ENCODE measurements around the gene PACS1. TPM values are rescaled to one million over a fixed set of nuclear protein-coding genes. Genes with fewer than 3 reads are reported as not detected.

The PACS1 gene
- total RNA-seq, 1 donor from 2014 or later: 121 TPM

DNA sequence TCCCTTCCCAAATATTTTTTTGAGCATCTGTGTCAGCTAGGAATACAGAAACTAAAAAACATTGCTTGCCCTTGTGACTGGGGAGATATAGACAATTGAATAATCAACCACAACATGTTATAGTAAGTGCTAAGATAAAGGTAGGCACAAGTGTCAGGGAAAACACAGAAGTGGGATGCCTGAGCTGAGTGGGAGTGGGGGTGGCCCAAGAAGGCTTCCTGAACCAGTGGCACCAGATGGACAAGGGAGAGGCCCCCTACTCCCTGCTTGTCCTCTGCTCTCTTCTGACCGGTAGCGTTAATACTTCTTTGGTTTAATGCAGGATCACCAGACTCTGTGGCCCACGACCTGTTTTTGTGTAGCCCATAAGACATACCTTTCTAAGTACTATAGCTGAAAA lies 48.8 kb downstream of the PACS1 start:
- Mint-ChIP-seq H3K27me3 (no peaks in the 10 kb centered on the region), H3K4me1 (peaks cover 86% of the 10 kb centered on the region), H3K36me3 (ENCODE audit: low read depth) (peaks cover 4% of the 10 kb centered on the region), H3K4me3 (no peak overlapping the region), H3K27ac (no peak overlapping the region), H3K9me3 (no peaks in the 10 kb centered on the region)
- CTCF ChIA-PET: interaction anchor here (0.5 to 2.3 kb wide), 3 partner anchors 15 to 50 kb away, joined by 3 to 14 read pairs (median 3); no protein-coding TSS in a partner anchor
- intact Hi-C loops (cut with micrococcal nuclease): no loop called here
- no peak for ATAC-seq (ENCODE audit: low read depth)
- POLR2A ChIA-PET: interaction anchor here (0.6 to 3.8 kb wide), 6 partner anchors 7 to 1336 kb away, joined by 3 to 34 read pairs (median 5); no protein-coding TSS in a partner anchor
- DNase-seq: no peak
- TF ChIP-seq, protein P1, sequence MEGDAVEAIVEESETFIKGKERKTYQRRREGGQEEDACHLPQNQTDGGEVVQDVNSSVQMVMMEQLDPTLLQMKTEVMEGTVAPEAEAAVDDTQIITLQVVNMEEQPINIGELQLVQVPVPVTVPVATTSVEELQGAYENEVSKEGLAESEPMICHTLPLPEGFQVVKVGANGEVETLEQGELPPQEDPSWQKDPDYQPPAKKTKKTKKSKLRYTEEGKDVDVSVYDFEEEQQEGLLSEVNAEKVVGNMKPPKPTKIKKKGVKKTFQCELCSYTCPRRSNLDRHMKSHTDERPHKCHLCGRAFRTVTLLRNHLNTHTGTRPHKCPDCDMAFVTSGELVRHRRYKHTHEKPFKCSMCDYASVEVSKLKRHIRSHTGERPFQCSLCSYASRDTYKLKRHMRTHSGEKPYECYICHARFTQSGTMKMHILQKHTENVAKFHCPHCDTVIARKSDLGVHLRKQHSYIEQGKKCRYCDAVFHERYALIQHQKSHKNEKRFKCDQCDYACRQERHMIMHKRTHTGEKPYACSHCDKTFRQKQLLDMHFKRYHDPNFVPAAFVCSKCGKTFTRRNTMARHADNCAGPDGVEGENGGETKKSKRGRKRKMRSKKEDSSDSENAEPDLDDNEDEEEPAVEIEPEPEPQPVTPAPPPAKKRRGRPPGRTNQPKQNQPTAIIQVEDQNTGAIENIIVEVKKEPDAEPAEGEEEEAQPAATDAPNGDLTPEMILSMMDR (IDR thresholded peaks at IDR 0.05): no peak

DNA sequence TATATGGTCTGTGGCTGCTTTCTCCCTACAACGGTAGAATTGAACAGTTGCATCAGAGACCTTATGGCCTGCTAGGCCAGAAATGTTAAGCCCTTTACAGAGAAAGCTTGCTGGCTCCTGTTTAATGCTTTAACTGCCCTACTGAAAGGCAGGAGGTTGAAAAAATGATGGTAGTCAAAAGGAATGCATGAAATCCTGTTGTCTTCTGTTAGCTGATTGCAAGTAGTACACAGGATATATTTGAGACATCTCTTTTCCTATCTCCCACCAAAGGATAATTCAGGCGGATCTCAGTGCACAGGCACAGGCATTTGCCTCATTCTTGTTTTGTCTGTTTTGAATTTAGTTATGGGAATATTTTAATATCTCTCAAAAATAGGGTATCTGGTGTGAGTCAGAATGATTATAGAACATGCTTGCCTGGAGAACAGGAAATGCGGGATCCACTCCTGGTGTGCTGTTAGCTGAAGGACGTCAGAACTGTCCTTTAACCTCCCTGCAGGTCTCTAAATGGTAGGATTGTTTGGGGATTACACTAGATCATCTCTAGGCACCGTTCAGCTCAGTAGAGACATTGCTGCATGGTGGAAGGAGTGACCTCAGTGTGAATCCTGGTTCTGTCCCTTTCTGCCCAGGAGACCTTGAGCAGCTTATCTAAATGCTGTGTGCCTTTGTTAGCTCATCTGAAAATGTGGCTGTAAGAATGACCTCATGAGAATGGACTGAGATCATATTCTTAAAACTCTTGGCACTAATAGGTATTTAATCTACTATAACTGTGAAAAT lies 49.5 kb downstream of the PACS1 start:
- no peak overlapping the region for H3K4me3 Mint-ChIP-seq
- H3K27ac Mint-ChIP-seq: peak overlapping the region; percentile 39
- H3K27me3 Mint-ChIP-seq: no peaks in the 10 kb centered on the region
- ChIA-PET POLR2A (interaction anchor here (0.6 to 1.5 kb wide), 8 partner anchors 8 to 92 kb away, joined by 3 to 5 read pairs (median 4); partner anchors contain the start of genes PACS1 and SF3B2), CTCF (interaction anchor here (0.5 to 2.3 kb wide), 5 partner anchors 14 to 97 kb away, joined by 3 to 14 read pairs (median 3); partner anchors contain the start of gene SF3B2)
- DNase-seq: no peak
- H3K4me1 Mint-ChIP-seq: peaks cover 87% of the 10 kb centered on the region
- TF ChIP-seq, protein P1 (IDR thresholded peaks at IDR 0.05): no peak
- no peak for ATAC-seq (ENCODE audit: low read depth)
- intact Hi-C loops (cut with micrococcal nuclease): no loop called here
- H3K9me3 Mint-ChIP-seq: no peaks in the 10 kb centered on the region
- H3K36me3 Mint-ChIP-seq (ENCODE audit: low read depth): peaks cover 6% of the 10 kb centered on the region

DNA sequence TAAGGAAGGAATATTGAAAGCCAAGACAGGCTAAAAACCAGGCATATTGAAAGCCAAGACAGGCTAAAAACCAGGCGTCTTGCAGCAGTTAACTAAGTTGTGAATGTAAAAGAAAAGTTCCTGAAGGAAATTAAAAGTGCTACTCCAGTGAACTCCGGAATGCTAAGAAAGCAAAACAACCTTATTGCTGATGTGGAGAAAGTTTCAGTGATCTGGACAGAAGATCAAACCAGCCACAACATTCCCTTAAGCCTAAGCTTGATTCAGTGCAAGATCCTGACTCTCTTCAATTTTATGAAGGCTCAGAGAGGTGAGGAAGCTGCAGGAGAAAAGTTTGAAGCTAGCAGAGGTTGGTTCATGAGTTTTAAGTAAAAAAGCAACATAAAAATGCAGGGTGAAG lies 51.4 kb downstream of the PACS1 start:
- intact Hi-C loops (cut with micrococcal nuclease): no loop called here
- ChIA-PET POLR2A (interaction anchor here (0.7 kb wide), 1 partner anchor 34 kb away, joined by 3 read pairs; no protein-coding TSS in a partner anchor), CTCF (interaction anchor here (0.8 kb wide), 1 partner anchor 14 kb away, joined by 3 read pairs; no protein-coding TSS in a partner anchor)
- TF ChIP-seq, protein P1 (IDR thresholded peaks at IDR 0.05): no peak
- Mint-ChIP-seq H3K27me3 (no peaks in the 10 kb centered on the region), H3K36me3 (ENCODE audit: low read depth) (peaks cover 6% of the 10 kb centered on the region), H3K4me1 (peaks cover 87% of the 10 kb centered on the region), H3K4me3 (no peak overlapping the region), H3K27ac (peak overlapping the region; percentile 22), H3K9me3 (no peaks in the 10 kb centered on the region)
- ATAC-seq (ENCODE audit: low read depth): no peak
- DNase-seq: no peak

DNA sequence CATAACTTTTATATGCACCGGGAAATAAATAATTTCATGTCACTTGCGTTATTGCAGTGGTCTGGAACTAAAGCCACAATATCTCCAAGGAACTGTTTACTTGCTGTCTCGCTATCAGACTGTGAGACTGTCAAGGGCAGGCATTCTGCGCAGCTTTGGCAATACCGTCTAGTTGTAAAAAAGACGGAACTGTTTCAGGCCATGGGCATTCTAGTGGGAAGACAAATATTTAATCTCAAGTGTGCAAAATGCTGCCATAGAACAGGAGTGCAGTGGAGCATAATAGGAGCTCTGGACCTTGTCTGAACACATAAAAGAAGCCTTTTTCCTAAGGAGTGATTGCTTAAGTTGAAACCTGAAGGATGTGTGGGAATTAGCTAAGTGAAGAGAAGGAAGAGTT lies 53.8 kb downstream of the PACS1 start:
- Mint-ChIP-seq H3K27ac (peak overlapping the region; percentile 98), H3K4me3 (no peak overlapping the region), H3K9me3 (no peaks in the 10 kb centered on the region), H3K27me3 (no peaks in the 10 kb centered on the region), H3K4me1 (peaks cover 89% of the 10 kb centered on the region), H3K36me3 (ENCODE audit: low read depth) (peaks cover 6% of the 10 kb centered on the region)
- no peak for DNase-seq
- TF ChIP-seq, protein P1 (IDR thresholded peaks at IDR 0.05): no peak
- ATAC-seq (ENCODE audit: low read depth): no peak
- ChIA-PET POLR2A (interaction anchor here (3.5 kb wide), 1 partner anchor 7 kb away, joined by 34 read pairs; no protein-coding TSS in a partner anchor), CTCF (interaction anchor here (0.6 to 3.2 kb wide), 4 partner anchors 10 to 43 kb away, joined by 3 to 13 read pairs (median 4); no protein-coding TSS in a partner anchor)
- intact Hi-C loops (cut with micrococcal nuclease): no loop called here

DNA sequence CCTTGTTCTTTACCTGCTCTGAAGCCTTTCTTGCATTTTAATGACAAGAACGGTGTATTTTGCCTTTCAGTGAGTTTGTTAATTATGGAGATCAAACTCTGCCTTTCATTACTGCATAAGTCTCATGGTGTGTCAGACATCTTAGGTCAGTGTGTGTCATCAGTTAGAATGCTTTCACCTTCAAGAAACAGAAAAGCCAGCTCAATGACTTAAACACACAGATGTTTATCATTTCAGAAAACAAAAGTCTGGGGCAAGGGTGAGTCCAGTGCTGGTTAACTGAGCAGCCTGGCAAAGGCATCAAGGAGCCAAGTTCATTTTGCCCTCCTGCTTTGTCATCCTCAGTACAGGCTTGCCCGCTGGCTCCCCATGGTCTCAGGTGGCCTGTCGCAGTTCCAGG lies 54.5 kb downstream of the PACS1 start:
- H3K27me3 Mint-ChIP-seq: no peaks in the 10 kb centered on the region
- ATAC-seq (ENCODE audit: low read depth): no peak
- ChIA-PET POLR2A (interaction anchor here (3.5 kb wide), 1 partner anchor 8 kb away, joined by 34 read pairs; no protein-coding TSS in a partner anchor), CTCF (interaction anchor here (0.9 to 3.2 kb wide), 2 partner anchors 14 to 43 kb away, joined by 3 to 13 read pairs; no protein-coding TSS in a partner anchor)
- peaks cover 6% of the 10 kb centered on the region for H3K36me3 Mint-ChIP-seq (ENCODE audit: low read depth)
- TF ChIP-seq, protein P1 (IDR thresholded peaks at IDR 0.05): no peak
- peaks cover 88% of the 10 kb centered on the region for H3K4me1 Mint-ChIP-seq
- DNase-seq: no peak
- H3K4me3 Mint-ChIP-seq: no peak overlapping the region
- intact Hi-C loops (cut with micrococcal nuclease): no loop called here
- H3K9me3 Mint-ChIP-seq: no peaks in the 10 kb centered on the region
- peak overlapping the region; percentile 98 for H3K27ac Mint-ChIP-seq

All from activated B cell treated with CpG ODN at 0.5 μM for 24 hours (primary cell).